Stimulated activated CD8-positive, alpha-beta memory T cell treated with anti-CD3 and anti-CD28 coated beads, Interleukin-15, amount 100 ng/mL, for 1 hour (primary cell): ENCODE results near the gene FBXO41.

Experiments
- DNase-seq: peaks from one replicate; pipeline ENCODE4 v3.0.0-alpha.2; 2020; ENCODE audit warnings: low read depth

Gene FBXO41

DNA sequence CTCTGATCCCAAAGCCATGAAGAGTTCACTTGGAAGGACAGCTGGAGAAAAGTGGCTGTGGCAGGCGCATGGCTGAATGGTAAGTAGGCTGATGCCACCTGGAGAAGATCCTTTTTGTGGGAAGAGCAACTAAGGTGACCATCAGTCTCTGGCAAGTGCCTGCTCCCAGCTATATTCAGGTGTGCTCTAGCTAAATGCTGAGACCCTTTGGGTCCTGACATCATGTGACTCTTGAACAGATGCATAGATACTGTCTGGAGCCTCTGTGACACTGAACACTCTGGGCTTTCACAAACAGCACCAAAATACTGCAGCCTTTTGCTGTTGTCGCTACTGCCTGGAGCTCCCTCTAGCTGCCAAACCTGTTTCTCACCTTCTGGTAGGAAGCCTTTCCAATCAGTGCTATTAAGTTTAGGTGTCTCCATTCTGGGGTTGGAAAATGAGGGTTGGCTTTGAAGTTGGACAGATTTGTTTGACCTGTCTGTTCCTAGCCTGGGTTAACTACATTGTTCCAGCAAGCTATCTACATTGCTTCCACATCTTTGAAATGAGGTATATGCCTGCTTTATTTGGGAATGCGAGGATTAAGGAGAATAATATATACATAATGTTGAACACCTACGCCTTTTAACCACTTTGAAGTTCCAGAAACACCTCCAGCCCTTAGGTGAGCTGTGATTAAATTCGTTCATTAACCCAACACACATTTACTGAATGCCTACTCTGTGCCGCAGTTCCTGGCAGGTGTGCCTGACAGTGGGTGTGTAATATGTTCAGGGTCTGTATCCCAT lies 6.0 kb upstream of the FBXO41 start:
- peak; percentile 27 for DNase-seq

DNA sequence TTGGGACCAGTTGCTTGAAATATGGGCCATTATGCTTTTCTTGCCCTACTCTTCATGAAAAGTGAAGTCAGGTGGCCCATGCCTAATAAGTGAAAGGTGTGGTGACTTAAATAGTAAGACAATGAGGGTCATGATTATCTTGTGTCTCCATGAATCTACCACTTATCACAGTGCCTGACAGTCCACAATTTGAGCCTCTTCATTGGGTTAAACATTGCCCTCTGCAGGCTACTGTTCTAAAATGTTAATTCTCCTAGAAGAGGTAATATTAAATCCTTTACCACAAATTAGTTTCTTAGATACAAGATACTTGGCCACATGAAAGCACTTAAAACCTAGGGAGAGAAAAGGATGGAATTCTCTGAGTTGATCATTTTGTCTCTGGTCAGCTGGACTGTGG lies 5.0 kb upstream of the FBXO41 start:
- no peak for DNase-seq

DNA sequence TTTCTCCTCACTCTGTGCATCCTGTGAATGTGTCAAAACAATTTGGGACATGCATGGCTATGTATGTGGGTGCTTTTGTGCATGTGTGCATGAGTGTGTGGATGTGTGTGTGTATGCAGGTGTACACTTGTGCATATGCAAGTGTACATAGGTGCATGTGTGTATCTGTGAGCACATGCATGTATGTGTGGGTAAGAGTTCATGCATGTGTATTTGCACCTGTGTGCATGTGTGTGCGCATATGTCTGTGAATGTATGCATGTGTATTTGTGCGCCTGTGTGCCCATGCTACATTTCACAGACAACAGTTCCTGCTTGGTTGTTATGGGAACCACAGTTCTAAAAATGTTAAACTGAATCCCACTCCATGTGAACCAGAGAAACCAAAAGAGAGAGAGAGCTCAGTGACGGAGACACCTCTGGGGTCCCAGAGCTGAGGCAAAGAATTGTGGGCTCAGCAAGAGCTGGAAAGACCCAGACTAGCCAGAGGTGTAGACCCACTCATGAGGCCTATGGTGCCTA lies 1.9 kb upstream of the FBXO41 start:
- no peak for DNase-seq

GRCh38 chr2:73285159-73285739 lies 971 bp upstream of the FBXO41 start:
- no peak for DNase-seq

- DNase-seq = no peak
Observed at GRCh38 chr2:73283545-73284295, 558 bp downstream of the FBXO41 start.

DNA sequence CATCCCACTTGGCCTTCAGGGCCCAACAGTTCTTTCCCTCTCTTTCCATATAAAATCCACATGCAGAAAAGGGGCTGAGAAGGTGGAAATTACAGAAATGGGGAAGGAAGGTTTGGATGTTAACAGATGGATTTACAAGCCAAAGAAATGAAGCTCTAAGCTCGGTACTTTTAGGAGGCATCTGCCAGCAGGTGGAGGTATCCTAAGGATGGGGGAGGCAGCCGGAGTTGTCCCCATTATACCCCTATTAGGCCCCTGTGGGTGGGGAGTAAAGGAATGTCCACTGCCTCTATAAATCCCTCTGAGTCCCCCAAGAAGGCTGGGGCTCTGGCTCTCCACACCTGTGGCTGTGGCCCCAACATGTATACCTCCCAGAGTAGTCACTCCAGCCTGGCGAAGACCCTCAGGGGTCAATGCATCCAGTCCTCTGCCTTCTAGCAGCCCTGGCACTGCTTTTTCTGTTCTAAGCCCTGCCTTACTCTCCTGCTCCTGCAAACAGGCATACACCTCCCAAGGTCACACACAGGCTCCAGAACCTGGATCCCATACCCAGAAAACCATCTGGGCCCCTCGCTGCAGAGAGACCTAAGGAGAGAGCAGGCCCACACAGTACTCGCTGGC lies 1.2 kb downstream of the FBXO41 start:
- DNase-seq = no peak

DNA sequence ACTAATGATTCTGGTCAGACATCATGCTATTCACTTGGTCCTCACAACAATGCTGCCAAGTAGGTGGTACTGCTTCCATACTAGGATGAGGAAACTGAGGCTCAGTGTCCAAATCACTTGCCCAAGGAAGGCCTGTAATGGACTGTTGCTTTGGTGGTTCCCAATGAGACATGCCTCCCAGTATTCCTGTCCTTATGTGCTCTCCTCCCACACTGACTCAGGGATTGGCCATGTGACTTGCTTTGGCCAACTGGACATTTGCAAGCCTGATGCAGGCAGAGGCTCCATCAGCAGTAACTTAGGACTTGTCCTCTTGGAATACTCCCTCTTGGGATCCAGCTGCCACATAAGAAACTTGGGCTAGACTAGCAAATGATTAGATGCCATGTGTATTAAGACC lies 3.0 kb downstream of the FBXO41 start:
- DNase-seq = no peak

DNA sequence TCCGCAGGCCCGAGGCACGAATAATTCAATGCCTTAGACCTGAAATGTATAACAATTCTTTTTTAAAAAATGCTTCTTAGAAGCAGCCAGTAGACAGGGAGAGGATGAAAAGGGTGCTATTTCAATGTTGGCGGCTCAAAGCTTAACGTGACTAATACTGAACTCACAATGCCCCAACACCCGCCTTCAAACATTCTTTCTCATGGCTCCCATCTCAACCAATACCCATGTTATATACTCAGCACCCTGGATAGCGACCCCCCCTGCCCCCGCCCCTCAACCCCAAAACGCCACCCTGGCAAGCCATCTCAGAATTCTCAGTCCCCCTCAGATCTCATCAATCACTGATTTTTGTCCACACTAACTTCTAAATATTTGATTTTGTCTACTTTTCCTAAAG lies 4.4 kb downstream of the FBXO41 start:
- DNase-seq = no peak

GRCh38 chr2:73272270-73272669 lies 12.0 kb downstream of the FBXO41 start:
- DNase-seq = no peak

DNA sequence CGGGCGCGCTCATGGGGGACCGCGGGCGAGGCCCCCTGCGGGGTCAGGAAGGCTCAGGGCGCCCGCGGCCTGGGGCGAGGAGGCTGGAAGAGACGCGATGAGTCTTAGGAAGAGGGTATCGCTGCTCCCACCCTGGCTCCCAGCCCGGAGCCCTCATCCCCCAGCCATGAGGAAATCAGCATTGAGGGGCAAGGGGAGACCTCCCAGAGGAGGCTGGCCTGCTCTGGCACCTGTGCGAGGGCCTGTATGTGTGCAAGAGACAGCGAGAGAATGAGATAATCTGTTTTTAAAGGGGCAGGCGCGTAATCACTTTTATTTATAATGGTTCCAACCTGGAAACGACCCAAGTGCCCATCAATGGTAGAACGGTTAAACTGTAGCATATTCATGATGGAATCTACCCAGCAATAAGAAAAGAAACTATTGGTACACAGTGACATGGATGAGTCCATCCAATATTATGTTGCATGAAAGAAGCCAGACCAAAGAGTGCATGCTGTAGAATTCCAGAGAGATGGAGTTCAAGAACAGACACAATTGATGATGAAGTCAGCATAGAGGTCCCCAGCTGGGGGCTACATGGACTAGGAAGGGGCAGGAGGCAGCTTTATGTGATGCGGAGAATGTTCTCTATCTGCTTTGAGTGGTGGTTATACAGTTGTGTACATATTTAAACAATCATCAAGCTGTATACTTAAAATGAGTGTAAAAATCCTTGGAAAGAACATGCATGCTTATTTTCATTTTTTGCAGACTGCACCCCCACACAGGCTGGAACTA lies 14.4 kb downstream of the FBXO41 start:
- no peak for DNase-seq

GRCh38 chr2:73268830-73269685 lies 15.2 kb downstream of the FBXO41 start:
- peak; percentile 47 for DNase-seq

GRCh38 chr2:73268366-73268829 lies 15.9 kb downstream of the FBXO41 start:
- DNase-seq = no peak

- DNase-seq = no peak
Observed at GRCh38 chr2:73267008-73267407, 17.3 kb downstream of the FBXO41 start.

DNA sequence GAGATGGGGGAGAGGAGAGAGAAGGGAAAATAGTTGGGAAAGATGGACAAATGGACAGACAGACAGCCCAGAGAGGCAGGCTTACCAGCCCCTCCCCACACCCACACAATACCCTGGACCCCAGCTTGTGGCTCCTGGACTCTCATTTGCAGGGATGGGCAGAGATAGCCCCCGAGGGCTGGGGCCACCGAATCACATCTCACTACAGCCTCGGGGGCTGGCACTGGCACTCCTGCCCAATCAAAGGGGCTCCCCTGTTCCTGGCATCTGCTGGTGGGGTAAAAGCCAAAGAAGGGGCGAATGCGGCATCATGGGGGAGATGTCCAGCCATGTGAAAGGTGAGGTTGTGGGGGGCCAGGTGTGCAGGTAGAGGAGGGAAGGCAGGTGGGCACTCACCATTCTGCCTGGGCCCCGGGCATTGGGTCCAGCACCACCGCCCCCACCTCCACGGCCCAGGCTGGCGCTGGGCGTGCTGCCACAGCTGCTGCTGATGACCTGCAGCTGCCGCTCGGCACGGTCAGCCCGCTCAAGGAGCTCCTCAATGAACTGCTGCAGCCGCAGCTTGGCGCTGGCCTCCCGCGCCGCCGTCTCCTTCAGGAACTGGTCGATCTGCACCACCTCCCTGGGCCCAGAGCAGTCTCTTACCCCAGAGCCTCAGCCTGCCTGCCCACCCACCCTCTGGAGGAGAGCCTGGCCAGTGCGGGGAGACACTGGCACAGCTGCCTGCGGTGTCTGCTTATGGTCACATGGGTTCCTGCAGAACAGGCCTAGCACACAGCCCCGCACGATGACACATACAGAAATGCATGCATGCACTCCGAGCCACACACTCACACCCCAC lies 18.0 kb downstream of the FBXO41 start:
- no peak for DNase-seq

GRCh38 chr2:73265298-73266060 lies 18.8 kb downstream of the FBXO41 start:
- no peak for DNase-seq

GRCh38 chr2:73264783-73265182 lies 19.5 kb downstream of the FBXO41 start:
- no peak for DNase-seq

DNA sequence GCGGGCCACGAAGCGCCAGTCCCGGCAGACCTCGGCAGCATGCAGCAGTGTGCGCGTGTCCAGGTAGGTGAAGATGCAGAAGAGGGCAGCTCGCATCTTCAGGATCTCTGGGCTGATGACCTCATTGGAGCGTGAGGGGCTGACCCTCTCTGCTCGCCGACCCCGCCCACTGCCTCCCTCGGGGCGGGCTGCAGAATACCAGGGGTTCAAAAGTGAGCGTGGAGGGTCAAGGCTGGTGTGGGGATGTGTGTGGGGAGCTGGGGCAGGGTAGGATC lies 20.0 kb downstream of the FBXO41 start:
- no peak for DNase-seq

- DNase-seq = no peak
Observed at GRCh38 chr2:73263540-73264331, 20.5 kb downstream of the FBXO41 start.
